SK-N-SH (cell line): Measurements from ENCODE around the gene DENND1C.

Source experiments
- EP300 ChIP-seq, 2 experiments: IDR thresholded peaks; 2 replicates each; pipeline versions ENCODE4 v1.4.0 to v1.6.1; 2012; ENCODE audit warnings: borderline replicate concordance in 1 of 2, low read depth in 1 of 2, low read length in 1 of 2
- EZH2phosphoT487 ChIP-seq: fragments of 200-600 bp; sonication (generic); IDR thresholded peaks from 2 replicates; pipeline ENCODE4 v1.6.1; 2017; ENCODE audit warnings: low read depth, mixed run types, mild to moderate bottlenecking, antibody characterized with exemption, moderate library complexity, borderline replicate concordance
- FOSL2 ChIP-seq: IDR thresholded peaks from 2 replicates; pipeline ENCODE4 v1.4.0; 2012; ENCODE audit warnings: low read depth, mild to moderate bottlenecking, moderate library complexity, borderline replicate concordance
- GATA2 ChIP-seq: sonication (generic); formaldehyde crosslinking; IDR thresholded peaks from 2 replicates; pipeline ENCODE4 v1.5.0; 2020; ENCODE audit warnings: mild to moderate bottlenecking, missing genetic modification reagents
- MEF2A ChIP-seq: IDR thresholded peaks from 2 replicates; pipeline ENCODE4 v1.4.0; 2012; ENCODE audit warnings: low read depth, borderline replicate concordance
- POLR2AphosphoS5 ChIP-seq: IDR thresholded peaks from 2 replicates; pipeline ENCODE4 v1.6.1; 2012; ENCODE audit warnings: low read depth, low read length
- RCOR1 ChIP-seq: fragments of 150-350 bp; IDR thresholded peaks from 2 replicates; pipeline ENCODE4 v1.6.1; 2017; ENCODE audit warnings: antibody characterized with exemption, low read length
- SIN3A ChIP-seq: IDR thresholded peaks from 2 replicates; pipeline ENCODE4 v1.6.1; 2012; ENCODE audit warnings: low read depth, mild to moderate bottlenecking, low read length, moderate library complexity, borderline replicate concordance
- TAF1 ChIP-seq: IDR thresholded peaks from 2 replicates; pipeline ENCODE4 v1.6.1; 2012; ENCODE audit warnings: low read depth, mild to moderate bottlenecking, low read length, moderate library complexity, borderline replicate concordance
- TCF12 ChIP-seq: IDR thresholded peaks from 2 replicates; pipeline ENCODE4 v1.4.0; 2012
- TEAD4 ChIP-seq: IDR thresholded peaks from 2 replicates; pipeline ENCODE4 v1.4.0; 2012; ENCODE audit warnings: mild to moderate bottlenecking, borderline replicate concordance; ENCODE audit not compliant: insufficient read depth
- TF ChIP-seq, protein P1 (sequence below): IDR thresholded peaks from 2 replicates; pipeline ENCODE4; 2012
- TF ChIP-seq, protein P2 (sequence below): fragments of 200-600 bp; sonication (generic); IDR thresholded peaks from 2 replicates; pipeline ENCODE4 v1.6.1; 2017; ENCODE audit warnings: antibody characterized with exemption, mild to moderate bottlenecking, moderate library complexity
- TF ChIP-seq, protein P3 (sequence below): IDR thresholded peaks from 2 replicates; pipeline ENCODE4 v1.6.1; 2012; ENCODE audit warnings: mild to moderate bottlenecking, low read depth, low read length, moderate library complexity

DNA sequence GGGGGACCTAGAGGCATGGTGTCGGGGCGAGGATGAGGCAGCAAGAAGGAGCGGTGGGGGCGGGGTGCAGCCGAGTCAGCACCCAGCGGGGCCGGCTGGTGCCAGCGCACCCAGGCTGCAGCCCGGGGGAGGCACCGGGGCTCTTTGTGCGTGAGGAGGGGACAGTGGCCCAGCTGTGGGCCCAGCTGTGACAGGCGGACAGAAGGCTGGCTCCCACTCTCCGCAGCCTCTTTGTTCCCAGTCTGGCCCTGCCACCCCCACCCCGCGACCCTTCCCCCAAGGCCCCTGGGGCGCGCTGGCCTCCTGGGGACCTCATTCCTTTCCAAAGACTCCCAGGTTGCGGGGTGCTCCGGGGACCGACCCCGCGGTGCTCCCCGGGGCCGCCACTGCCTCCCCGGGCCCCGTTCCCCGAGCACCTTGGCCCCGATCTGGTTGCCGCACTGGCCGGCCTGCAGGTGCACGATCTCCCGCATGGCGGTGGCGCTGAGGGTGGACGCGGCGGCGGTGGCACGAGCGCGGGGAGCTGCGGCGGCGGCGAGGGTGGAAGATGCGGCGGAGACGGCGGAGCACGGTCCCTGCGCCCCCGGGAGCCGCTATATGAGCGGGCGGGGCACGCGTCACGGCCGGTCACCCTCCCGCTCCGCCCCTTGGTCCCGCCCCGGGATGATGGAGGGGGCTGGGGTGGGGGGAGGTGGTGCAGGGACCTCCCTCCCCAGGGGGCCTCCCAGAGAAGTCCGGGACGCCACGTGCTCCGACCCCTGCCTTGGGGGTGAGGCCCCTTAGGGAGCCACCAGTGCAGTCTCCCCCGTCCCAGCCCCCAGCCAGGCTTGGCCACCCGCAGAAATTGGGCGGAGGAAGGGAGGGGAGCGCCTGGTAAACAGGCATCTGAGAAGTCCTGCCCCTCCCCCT is 20.4 kb upstream of the DENND1C start, which contains the start of gene TUBB4A:
- TF ChIP-seq POLR2AphosphoS5 (no peak), RCOR1 (no peak), TAF1 (no peak), EP300 (IDR thresholded peaks at IDR 0.05; ENCODE audit: borderline replicate concordance in 1 of 2, low read depth in 1 of 2, low read length in 1 of 2) (no peak), GATA2 (CRISPR knock-in tag) (no peak), MEF2A (no peak), SIN3A (no peak), TEAD4 (no peak), FOSL2 (no peak), EZH2phosphoT487 (no peak), TCF12 (no peak)
- TF ChIP-seq, protein P1, sequence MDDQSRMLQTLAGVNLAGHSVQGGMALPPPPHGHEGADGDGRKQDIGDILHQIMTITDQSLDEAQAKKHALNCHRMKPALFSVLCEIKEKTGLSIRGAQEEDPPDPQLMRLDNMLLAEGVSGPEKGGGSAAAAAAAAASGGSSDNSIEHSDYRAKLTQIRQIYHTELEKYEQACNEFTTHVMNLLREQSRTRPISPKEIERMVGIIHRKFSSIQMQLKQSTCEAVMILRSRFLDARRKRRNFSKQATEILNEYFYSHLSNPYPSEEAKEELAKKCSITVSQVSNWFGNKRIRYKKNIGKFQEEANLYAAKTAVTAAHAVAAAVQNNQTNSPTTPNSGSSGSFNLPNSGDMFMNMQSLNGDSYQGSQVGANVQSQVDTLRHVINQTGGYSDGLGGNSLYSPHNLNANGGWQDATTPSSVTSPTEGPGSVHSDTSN, result no peak
- TF ChIP-seq, protein P2, sequence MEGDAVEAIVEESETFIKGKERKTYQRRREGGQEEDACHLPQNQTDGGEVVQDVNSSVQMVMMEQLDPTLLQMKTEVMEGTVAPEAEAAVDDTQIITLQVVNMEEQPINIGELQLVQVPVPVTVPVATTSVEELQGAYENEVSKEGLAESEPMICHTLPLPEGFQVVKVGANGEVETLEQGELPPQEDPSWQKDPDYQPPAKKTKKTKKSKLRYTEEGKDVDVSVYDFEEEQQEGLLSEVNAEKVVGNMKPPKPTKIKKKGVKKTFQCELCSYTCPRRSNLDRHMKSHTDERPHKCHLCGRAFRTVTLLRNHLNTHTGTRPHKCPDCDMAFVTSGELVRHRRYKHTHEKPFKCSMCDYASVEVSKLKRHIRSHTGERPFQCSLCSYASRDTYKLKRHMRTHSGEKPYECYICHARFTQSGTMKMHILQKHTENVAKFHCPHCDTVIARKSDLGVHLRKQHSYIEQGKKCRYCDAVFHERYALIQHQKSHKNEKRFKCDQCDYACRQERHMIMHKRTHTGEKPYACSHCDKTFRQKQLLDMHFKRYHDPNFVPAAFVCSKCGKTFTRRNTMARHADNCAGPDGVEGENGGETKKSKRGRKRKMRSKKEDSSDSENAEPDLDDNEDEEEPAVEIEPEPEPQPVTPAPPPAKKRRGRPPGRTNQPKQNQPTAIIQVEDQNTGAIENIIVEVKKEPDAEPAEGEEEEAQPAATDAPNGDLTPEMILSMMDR, result no peak
- TF ChIP-seq, protein P3, sequence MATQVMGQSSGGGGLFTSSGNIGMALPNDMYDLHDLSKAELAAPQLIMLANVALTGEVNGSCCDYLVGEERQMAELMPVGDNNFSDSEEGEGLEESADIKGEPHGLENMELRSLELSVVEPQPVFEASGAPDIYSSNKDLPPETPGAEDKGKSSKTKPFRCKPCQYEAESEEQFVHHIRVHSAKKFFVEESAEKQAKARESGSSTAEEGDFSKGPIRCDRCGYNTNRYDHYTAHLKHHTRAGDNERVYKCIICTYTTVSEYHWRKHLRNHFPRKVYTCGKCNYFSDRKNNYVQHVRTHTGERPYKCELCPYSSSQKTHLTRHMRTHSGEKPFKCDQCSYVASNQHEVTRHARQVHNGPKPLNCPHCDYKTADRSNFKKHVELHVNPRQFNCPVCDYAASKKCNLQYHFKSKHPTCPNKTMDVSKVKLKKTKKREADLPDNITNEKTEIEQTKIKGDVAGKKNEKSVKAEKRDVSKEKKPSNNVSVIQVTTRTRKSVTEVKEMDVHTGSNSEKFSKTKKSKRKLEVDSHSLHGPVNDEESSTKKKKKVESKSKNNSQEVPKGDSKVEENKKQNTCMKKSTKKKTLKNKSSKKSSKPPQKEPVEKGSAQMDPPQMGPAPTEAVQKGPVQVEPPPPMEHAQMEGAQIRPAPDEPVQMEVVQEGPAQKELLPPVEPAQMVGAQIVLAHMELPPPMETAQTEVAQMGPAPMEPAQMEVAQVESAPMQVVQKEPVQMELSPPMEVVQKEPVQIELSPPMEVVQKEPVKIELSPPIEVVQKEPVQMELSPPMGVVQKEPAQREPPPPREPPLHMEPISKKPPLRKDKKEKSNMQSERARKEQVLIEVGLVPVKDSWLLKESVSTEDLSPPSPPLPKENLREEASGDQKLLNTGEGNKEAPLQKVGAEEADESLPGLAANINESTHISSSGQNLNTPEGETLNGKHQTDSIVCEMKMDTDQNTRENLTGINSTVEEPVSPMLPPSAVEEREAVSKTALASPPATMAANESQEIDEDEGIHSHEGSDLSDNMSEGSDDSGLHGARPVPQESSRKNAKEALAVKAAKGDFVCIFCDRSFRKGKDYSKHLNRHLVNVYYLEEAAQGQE, result no peak
